Stimulated activated CD8-positive, alpha-beta memory T cell treated with anti-CD3 and anti-CD28 coated beads, Interleukin-7, amount 100 ng/mL, for 24 hours (primary cell): ENCODE data around the gene TBC1D12.
"Not testable (repeated sequence)": the region's sequence is repeated elsewhere in the genome, so short reads cannot be mapped to it uniquely, and the experiment has no call there.

Experiments used
- DNase-seq: peaks from one replicate; pipeline ENCODE4 v3.0.0-alpha.2; 2020; ENCODE audit warnings: low read depth

TBC1D12 gene

GRCh38 chr10:94402204-94402842 is at the start of gene TBC1D12:
TSS of gene TBC1D12 (plus strand) at chr10:94402541. CDS start at chr10:94402614, 73 bp downstream.
- DNase-seq, result no peak

- no peak for DNase-seq
Measured at GRCh38 chr10:94353336-94353735, 49.0 kb upstream of the TBC1D12 start.

- DNase-seq, result no peak
Measured at GRCh38 chr10:94355841-94356240, 46.5 kb upstream of the TBC1D12 start.

- DNase-seq, result no peak
Measured at GRCh38 chr10:94357193-94357592, 45.1 kb upstream of the TBC1D12 start.

- no peak for DNase-seq
Measured at GRCh38 chr10:94358480-94358879, 43.9 kb upstream of the TBC1D12 start.

GRCh38 chr10:94361171-94361794 is 41.1 kb upstream of the TBC1D12 start:
- DNase-seq, result no peak

- DNase-seq, result peak; percentile 97
Measured at GRCh38 chr10:94362360-94363250, 39.7 kb upstream of the TBC1D12 start, which contains the start of gene NOC3L. TSS of gene NOC3L (minus strand) at chr10:94362939. CDS start at chr10:94362838, 101 bp downstream.

- DNase-seq, result no peak
Measured at GRCh38 chr10:94363251-94363565, 39.1 kb upstream of the TBC1D12 start.

GRCh38 chr10:94364482-94364881 is 37.9 kb upstream of the TBC1D12 start:
- DNase-seq, result no peak

- DNase-seq, result no peak
Measured at GRCh38 chr10:94366382-94366781, 36.0 kb upstream of the TBC1D12 start.

GRCh38 chr10:94370501-94370900 is 31.8 kb upstream of the TBC1D12 start:
- no peak for DNase-seq

- DNase-seq, result no peak
Measured at GRCh38 chr10:94375374-94375773, 27.0 kb upstream of the TBC1D12 start.

GRCh38 chr10:94376865-94377264 is 25.5 kb upstream of the TBC1D12 start:
- DNase-seq, result no peak

GRCh38 chr10:94383530-94383929 is 18.8 kb upstream of the TBC1D12 start:
- no peak for DNase-seq

GRCh38 chr10:94385733-94386132 is 16.6 kb upstream of the TBC1D12 start:
- DNase-seq, result not testable (repeated sequence)

GRCh38 chr10:94392117-94392516 is 10.2 kb upstream of the TBC1D12 start:
- not testable (repeated sequence) for DNase-seq

GRCh38 chr10:94397549-94398370 is 4.6 kb upstream of the TBC1D12 start:
- DNase-seq, result no peak

GRCh38 chr10:94398762-94399161 is 3.6 kb upstream of the TBC1D12 start:
- DNase-seq, result no peak

- DNase-seq, result no peak
Measured at GRCh38 chr10:94402843-94403379, 570 bp downstream of the TBC1D12 start.

- DNase-seq, result no peak
Measured at GRCh38 chr10:94403380-94404213, 1.3 kb downstream of the TBC1D12 start.

GRCh38 chr10:94405406-94405805 is 3.1 kb downstream of the TBC1D12 start:
- no peak for DNase-seq
